ENCODE measurements around the gene NFKBIL1. TPM values are rescaled to one million over a fixed set of nuclear protein-coding genes. Genes with fewer than 3 reads are reported as not detected.

Gene NFKBIL1
- total RNA-seq, 1 donor from 2014 or later, result 71.5 TPM

DNA sequence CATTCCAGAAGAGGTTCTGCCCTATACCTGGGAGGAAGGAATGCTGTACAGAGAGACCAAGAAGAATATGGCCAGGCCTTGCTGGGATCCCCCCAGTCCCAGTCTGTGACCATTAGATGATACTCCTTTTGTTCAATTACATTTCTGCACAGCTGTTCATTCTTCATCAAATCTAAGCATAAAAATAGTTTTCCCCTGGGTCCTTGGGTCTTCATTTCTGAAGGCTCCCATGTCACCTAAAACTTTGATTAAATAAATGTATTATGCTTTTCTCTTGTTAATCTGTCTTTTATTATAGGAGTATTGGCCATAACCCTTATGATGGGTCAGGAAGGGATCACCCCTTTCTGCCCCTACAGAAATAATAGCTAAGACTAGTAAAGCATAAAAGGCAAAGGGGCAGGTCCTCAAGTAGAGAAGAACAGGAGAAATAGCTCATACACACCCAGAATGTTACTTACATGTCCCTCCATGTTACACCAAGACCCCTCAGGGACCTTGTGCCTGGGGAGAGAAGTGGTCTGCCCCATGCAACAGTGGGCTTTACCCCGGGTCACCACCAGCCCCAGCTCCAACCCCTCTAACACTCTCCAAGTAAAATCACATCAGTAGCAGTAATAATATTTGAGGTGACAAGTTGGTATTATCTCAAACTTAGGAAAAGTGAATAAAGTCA is 22.6 kb downstream of the NFKBIL1 start:
- Histone ChIP-seq H3K4me3 (no peak overlapping the region), H3K27me3 (no peaks in the 10 kb centered on the region), H3K27ac (no peak overlapping the region), H3K4me1 (no peaks in the 10 kb centered on the region), H3K36me3 (no peaks in the 10 kb centered on the region), H3K9me3 (no peaks in the 10 kb centered on the region)
- no peak for DNase-seq (ENCODE audit: low spot score in 2 of 2)
- intact Hi-C loops (cut with DNase I), result no loop called here
- TF ChIP-seq, protein P1, sequence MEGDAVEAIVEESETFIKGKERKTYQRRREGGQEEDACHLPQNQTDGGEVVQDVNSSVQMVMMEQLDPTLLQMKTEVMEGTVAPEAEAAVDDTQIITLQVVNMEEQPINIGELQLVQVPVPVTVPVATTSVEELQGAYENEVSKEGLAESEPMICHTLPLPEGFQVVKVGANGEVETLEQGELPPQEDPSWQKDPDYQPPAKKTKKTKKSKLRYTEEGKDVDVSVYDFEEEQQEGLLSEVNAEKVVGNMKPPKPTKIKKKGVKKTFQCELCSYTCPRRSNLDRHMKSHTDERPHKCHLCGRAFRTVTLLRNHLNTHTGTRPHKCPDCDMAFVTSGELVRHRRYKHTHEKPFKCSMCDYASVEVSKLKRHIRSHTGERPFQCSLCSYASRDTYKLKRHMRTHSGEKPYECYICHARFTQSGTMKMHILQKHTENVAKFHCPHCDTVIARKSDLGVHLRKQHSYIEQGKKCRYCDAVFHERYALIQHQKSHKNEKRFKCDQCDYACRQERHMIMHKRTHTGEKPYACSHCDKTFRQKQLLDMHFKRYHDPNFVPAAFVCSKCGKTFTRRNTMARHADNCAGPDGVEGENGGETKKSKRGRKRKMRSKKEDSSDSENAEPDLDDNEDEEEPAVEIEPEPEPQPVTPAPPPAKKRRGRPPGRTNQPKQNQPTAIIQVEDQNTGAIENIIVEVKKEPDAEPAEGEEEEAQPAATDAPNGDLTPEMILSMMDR (IDR thresholded peaks at IDR 0.05), result no peak

DNA sequence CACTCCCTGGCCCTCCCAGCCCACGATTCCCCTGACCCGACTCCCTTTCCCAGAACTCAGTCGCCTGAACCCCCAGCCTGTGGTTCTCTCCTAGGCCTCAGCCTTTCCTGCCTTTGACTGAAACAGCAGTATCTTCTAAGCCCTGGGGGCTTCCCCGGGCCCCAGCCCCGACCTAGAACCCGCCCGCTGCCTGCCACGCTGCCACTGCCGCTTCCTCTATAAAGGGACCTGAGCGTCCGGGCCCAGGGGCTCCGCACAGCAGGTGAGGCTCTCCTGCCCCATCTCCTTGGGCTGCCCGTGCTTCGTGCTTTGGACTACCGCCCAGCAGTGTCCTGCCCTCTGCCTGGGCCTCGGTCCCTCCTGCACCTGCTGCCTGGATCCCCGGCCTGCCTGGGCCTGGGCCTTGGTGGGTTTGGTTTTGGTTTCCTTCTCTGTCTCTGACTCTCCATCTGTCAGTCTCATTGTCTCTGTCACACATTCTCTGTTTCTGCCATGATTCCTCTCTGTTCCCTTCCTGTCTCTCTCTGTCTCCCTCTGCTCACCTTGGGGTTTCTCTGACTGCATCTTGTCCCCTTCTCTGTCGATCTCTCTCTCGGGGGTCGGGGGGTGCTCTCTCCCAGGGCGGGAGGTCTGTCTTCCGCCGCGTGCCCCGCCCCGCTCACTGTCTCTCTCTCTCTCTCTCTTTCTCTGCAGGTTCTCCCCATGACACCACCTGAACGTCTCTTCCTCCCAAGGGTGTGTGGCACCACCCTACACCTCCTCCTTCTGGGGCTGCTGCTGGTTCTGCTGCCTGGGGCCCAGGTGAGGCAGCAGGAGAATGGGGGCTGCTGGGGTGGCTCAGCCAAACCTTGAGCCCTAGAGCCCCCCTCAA is 24.9 kb downstream of the NFKBIL1 start, which contains the start of gene LTA:
Gene LTA, plus strand, starts transcription at position 249 of the 871 bp plus-strand sequence. Its CDS starts 454 bp downstream, at position 703.
- H3K4me1 ChIP-seq, result no peaks in the 10 kb centered on the region
- H3K9me3 ChIP-seq, result no peaks in the 10 kb centered on the region
- H3K27ac ChIP-seq, result no peak within 1 kb of the TSS
- H3K36me3 ChIP-seq, result no peaks in the 10 kb centered on the region
- no peaks in the 10 kb centered on the region for H3K27me3 ChIP-seq
- DNase-seq (ENCODE audit: low spot score in 2 of 2), result no peak
- TF ChIP-seq, protein P1 (IDR thresholded peaks at IDR 0.05), result no peak
- H3K4me3 ChIP-seq, result no peak within 1 kb of the TSS
- intact Hi-C loops (cut with DNase I), result no loop called here

DNA sequence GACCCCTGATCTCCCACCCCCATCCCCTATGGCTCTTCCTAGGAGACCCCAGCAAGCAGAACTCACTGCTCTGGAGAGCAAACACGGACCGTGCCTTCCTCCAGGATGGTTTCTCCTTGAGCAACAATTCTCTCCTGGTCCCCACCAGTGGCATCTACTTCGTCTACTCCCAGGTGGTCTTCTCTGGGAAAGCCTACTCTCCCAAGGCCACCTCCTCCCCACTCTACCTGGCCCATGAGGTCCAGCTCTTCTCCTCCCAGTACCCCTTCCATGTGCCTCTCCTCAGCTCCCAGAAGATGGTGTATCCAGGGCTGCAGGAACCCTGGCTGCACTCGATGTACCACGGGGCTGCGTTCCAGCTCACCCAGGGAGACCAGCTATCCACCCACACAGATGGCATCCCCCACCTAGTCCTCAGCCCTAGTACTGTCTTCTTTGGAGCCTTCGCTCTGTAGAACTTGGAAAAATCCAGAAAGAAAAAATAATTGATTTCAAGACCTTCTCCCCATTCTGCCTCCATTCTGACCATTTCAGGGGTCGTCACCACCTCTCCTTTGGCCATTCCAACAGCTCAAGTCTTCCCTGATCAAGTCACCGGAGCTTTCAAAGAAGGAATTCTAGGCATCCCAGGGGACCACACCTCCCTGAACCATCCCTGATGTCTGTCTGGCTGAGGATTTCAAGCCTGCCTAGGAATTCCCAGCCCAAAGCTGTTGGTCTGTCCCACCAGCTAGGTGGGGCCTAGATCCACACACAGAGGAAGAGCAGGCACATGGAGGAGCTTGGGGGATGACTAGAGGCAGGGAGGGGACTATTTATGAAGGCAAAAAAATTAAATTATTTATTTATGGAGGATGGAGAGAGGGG is 26.1 kb downstream of the NFKBIL1 start:
- TF ChIP-seq, protein P1 (IDR thresholded peaks at IDR 0.05), result no peak

DNA sequence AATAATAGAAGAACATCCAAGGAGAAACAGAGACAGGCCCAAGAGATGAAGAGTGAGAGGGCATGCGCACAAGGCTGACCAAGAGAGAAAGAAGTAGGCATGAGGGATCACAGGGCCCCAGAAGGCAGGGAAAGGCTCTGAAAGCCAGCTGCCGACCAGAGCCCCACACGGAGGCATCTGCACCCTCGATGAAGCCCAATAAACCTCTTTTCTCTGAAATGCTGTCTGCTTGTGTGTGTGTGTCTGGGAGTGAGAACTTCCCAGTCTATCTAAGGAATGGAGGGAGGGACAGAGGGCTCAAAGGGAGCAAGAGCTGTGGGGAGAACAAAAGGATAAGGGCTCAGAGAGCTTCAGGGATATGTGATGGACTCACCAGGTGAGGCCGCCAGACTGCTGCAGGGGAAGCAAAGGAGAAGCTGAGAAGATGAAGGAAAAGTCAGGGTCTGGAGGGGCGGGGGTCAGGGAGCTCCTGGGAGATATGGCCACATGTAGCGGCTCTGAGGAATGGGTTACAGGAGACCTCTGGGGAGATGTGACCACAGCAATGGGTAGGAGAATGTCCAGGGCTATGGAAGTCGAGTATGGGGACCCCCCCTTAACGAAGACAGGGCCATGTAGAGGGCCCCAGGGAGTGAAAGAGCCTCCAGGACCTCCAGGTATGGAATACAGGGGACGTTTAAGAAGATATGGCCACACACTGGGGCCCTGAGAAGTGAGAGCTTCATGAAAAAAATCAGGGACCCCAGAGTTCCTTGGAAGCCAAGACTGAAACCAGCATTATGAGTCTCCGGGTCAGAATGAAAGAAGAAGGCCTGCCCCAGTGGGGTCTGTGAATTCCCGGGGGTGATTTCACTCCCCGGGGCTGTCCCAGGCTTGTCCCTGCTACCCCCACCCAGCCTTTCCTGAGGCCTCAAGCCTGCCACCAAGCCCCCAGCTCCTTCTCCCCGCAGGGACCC is 27.0 kb downstream of the NFKBIL1 start:
- Histone ChIP-seq H3K4me1 (no peaks in the 10 kb centered on the region), H3K27ac (no peak overlapping the region), H3K27me3 (no peaks in the 10 kb centered on the region)

More for the DNA sequence above, 26.1 kb downstream of the NFKBIL1 start:
- Histone ChIP-seq H3K27ac (no peak overlapping the region), H3K9me3 (no peaks in the 10 kb centered on the region), H3K4me3 (no peak overlapping the region), H3K27me3 (no peaks in the 10 kb centered on the region), H3K36me3 (no peaks in the 10 kb centered on the region), H3K4me1 (no peaks in the 10 kb centered on the region)
- DNase-seq (ENCODE audit: low spot score in 2 of 2), result no peak
- intact Hi-C loops (cut with DNase I), result no loop called here

More for the DNA sequence above, 27.0 kb downstream of the NFKBIL1 start:
- Histone ChIP-seq H3K36me3 (no peaks in the 10 kb centered on the region), H3K4me3 (no peak overlapping the region), H3K9me3 (no peaks in the 10 kb centered on the region)
- TF ChIP-seq, protein P1 (IDR thresholded peaks at IDR 0.05), result no peak
- no peak for DNase-seq (ENCODE audit: low spot score in 2 of 2)
- intact Hi-C loops (cut with DNase I), result no loop called here

Data from ascending aorta (tissue), 2 donors.